ENCODE measurements around the gene BLCAP.
"Not testable (repeated sequence)": the region's sequence is repeated elsewhere in the genome, so short reads cannot be mapped to it uniquely, and the experiment has no call there.

BLCAP gene

DNA sequence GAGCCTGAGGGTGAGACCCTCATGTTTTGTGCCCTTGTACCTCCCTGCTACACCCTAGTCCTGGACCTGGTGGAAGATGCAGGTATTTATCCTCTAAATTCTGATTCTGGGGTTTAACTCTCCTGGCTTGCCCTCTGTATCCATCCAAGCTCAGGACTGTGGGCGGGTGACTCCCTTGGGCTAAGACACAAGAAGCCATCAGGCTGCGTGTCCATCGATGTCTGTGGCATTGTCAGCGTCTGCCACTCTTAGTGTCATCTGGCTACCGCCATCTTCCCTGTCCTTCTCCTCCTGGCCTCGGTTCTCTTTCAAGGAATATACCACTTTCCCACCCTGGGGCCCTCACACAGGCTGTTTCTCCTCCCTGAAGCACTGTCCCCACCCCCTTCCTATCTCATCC lies 28.9 kb upstream of the BLCAP start:
- DNase-seq, result no peak

DNA sequence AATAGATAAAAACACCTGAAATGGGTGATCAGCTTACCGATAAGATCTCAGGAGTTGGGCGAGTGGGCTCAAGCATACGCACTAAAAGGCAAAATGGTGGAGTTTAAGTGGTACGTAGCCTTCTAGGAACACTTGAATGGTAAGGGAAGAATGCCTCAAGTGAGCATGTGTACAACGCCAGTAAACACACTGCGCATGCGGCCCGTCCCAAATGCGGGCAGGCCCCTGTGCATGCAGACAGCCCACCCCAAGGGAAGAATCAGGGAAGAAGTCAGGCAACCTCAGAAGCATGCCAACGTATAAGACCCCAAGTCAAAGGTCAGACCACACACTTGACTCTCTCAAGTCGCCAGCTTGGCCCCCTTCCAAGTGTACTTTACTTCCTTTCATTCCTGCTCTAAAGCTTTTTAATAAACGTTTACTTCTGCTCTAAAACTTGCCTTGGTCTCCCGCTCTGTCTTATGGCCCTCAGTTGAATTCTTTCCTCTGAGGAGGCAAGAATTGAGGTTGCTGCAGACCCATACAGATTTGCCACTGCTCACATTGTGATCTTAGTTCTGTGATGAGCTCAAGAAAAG lies 27.1 kb upstream of the BLCAP start:
- DNase-seq, result not testable (repeated sequence)

DNA sequence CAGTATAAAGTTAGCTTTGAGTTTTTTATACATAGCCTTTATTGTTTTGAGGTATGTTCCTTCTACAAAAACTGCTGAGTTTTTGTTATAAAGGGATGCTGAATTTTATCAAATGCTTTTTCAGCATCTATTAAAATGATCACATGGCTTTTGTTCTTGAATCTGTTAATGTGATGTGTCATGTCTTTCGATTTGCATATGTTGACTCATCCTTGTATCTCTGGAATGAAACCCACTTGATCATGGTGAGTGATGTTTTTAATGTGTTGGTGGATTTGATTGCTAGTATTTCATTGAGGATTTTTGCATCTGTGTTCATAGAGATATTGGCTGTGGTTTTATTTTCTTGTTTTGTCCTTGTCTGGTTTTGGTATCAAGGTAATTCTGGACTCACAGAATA lies 24.7 kb upstream of the BLCAP start:
- DNase-seq, result no peak

DNA sequence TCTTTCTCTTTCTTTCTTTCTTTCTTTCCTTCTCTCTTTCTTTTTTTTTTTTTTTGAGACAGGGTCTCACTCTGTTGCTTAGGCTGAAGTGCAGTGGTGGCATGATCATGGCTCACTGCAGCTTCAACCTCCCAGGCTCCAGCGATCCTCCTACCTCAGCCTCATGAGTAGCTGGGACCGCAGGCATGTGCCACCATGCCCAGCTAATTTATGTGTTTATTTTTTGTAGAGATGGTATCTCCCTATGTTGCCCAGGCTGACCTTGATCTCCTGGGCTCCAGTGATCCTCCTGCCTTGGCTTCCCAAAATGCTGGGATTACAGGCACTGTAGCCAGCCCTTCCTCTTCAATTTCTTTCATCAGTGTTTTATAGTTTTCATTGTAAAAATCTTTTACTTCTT lies 24.0 kb upstream of the BLCAP start:
- not testable (repeated sequence) for DNase-seq

DNA sequence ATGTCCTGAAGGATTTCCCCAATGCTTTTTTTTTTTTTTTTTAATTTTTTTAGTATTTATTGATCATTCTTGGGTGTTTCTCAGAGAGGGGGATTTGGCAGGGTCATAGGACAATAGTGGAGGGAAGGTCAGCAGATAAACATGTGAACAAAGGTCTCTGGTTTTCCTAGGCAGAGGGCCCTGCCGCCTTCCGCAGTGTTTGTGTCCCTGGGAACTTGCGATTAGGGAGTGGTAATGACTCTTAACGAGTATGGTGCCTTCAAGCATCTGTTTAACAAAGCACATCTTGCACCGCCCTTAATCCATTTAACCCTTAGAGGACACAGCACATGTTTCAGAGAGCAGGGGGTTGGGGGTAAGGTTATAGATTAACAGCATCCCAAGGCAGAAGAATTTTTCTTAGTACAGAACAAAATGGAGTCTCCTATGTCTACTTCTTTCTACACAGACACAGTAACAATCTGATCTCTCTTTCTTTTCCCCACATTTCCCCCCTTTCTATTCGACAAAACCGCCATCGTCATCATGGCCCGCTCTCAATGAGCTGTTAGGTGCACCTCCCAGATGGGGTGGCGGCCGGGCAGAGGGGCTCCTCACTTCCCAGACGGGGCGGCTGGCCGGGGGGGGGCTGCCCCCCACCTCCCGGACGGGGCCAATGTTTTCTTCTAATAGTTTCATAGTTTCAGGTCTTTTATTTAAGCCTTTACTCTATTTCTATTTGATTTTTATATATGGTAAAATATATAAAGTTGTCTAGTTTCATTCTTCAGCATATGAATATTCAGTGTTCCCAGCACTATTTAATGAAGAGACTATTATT lies 22.6 kb upstream of the BLCAP start:
- not testable (repeated sequence) for DNase-seq

DNA sequence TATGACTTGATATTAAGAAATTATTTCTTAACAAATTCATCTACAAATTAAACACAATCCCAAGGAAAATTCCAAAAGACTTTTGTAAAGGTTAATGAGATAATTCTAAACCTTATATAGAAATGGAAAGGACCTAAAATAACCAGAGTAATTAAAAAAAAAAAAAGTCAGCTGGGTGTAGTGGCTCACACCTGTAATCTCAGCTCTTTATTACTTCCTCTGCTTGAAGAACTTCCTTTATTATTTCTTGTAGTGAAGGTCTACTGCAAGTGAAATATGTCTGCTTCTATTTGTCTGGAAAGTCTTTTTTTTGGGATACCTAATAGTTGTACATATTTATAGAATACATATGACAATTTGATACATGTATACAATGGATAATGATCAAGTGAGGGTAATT lies 20.2 kb upstream of the BLCAP start:
- DNase-seq, result no peak

DNA sequence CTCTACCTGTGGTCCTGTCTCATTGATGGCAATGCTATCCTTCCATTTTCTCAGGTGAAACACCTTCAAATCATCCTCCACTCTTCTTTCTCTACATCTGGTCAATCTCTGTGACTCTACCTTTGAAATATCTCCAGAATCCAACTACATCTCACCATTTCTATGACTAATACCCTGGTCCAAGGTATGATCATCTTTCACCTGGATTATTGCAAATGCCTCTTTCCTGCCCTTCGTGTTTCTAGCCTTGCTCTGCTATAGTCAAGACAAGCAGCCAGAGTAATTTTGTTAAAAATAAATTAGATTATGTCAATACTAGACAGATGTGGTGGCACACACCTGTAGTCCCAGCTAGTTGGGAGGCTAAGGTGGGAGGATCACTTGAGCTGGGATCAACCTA lies 17.8 kb upstream of the BLCAP start:
- DNase-seq, result no peak

DNA sequence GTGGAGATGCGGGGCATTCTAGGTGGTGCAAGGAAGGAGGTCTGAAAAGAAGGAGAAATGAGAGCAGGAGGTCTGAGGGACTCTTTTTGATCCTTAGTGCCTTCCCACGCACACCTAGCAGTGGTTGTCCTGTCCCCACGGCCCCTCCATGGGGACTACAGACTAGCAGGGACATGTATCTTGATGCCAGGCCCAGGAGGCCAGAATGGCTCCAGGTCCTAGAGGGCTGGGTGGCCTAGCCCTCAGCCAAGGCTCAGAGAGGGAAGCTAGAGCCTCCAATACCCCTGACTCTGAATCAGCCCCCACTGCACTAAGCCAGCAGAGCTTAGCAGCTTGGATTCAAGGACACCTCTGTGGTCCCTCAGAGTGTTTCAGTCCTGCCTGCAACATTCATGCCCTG lies 16.7 kb upstream of the BLCAP start:
- no peak for DNase-seq

DNA sequence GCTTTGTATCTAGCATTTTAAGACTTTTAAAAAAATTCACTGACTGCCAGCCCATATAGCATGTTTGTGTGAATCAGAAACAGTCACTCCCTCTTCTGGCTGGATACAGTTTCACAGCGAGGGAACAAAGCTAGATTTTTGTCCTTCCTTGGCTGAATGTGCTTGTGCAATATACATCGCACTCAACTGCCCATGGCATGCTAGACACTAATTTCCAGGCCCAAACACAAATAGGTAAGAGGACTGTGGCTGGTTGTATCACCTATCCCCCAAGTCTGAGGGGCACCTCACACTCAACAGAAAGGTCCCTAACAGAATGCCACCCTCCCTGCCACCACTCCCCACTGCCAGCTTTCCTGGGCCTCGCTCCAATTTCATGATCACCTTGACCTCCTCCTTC lies 16.2 kb upstream of the BLCAP start:
- DNase-seq, result no peak

DNA sequence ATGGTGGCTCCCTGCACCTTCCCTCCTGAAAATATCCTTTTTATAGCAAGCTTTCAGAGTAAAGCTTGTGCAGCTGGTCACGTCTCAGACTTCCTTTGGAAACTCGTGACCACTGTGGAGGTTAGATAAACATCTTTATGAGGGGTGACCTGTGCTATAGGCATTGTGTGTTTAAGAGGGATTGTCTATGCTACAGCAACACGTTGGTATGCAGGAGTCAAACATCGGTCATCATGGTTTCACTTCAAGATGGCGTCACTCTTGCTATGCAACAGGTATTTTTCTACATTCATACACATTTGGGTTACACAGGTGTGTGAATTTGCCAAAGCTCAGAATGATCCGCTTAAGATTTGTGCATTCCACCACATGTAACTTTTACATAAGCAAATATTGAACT lies 14.6 kb upstream of the BLCAP start:
- no peak for DNase-seq

DNA sequence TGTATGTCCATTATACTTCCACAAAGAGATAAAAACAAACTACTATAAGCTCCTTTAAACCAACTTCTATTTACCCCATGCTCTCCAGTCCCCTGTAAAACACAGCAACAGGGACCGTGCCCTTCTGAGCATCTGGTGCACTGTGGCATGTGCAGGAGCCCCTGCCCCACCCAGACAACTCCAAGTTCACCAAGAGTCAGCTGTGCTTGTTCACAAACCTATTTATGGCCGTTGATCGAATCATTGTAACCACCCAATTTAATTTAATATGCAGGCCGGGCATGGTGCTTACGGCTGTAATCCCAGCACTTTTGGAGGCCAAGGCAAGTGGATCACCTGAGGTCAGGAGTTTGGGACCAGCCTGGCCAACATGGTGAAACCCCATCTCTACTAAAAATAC lies 13.7 kb upstream of the BLCAP start:
- no peak for DNase-seq

DNA sequence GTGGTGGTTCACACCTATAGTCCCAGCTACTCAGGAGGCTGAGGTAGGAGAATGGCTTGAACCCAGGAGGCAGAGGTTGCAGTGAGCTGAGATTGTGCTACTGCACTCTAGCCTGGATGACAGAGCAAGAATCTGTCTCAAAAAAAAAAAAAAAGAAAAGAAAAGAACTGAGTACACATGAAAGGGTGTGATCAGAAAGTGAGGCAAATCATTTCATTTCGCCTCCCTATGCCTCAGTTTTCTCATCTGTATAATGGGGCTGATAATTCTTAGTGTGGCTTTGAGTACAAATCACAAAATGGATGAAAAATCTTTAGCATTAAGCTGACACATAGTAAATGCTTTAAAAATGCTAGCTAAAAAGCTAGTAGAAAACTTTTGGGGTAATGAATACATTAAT lies 13.2 kb upstream of the BLCAP start:
- not testable (repeated sequence) for DNase-seq

DNA sequence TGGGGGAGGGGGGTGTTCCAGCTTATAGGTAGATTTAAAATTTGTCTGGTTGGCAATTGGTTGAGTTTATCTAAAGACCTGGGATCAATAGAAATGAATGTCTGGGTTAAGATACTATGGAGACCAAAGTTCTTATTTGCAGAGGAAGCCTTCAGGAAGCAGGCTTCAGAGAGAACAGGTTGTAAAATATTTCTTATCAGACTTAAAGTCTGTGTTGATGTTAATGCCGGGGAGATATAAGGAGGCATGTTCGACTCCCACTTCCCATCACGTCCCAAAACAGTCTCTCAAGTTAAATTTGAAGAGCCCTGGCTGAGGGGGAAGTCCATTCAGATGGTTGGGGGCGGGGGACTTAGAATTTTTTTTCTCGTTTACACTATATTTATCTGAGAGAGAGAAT lies 12.3 kb upstream of the BLCAP start:
- no peak for DNase-seq

DNA sequence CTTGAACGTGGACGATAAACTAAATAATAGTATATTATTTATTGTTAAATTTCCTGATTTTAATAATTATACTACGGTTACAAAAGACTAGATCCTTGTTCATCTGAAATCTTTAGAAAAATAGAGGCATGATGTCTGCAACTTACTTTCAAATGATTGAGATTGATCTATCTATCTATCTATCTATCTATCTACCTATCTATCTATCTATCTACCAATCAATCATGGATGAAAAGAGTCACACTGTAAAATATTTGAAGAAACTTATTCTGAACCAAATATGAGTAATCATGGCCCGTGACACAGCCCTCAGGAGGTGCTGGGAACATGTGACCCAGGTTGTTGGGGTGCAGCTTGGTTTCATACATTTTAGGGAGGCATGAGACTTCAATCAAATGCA lies 11.7 kb upstream of the BLCAP start:
- DNase-seq, result no peak

DNA sequence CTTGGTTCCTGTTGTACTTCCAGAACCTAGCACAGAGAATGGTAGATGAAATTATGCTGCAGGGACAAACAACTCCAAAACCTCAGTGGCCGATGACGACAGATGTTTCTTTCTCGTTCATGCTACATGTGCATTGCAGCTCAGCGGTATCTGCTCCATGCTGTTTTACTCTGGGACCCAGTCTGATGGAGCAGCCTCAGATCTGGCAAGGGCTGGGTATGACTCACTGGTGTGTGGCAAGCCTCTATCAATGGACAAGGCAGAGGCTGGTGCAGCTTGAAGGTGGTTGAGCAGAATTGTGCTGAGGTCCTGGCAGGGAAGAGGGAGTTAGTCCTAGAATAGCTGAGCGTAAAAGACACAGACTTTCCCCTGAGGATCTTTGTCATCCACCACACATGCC lies 10.3 kb upstream of the BLCAP start:
- no peak for DNase-seq

DNA sequence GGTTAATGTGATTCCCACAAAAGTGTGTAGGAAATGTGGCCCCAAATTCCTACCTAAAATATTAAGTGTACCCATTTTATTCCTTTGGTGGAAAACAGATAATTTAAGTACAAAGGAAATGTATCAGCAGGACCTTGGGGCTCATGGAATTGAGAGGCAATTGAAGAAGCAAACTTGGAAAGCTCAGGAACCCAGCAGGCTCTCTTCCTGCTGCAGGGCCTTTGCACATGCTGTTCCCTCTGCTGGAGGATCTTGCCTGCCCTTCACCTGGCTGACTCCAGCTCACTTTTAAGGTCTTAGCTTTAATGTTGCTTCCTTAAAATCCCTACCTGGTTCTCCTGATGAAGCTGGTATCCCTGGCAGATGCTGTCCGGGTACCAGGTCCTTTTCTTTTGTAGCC lies 9.8 kb upstream of the BLCAP start:
- DNase-seq, result no peak

DNA sequence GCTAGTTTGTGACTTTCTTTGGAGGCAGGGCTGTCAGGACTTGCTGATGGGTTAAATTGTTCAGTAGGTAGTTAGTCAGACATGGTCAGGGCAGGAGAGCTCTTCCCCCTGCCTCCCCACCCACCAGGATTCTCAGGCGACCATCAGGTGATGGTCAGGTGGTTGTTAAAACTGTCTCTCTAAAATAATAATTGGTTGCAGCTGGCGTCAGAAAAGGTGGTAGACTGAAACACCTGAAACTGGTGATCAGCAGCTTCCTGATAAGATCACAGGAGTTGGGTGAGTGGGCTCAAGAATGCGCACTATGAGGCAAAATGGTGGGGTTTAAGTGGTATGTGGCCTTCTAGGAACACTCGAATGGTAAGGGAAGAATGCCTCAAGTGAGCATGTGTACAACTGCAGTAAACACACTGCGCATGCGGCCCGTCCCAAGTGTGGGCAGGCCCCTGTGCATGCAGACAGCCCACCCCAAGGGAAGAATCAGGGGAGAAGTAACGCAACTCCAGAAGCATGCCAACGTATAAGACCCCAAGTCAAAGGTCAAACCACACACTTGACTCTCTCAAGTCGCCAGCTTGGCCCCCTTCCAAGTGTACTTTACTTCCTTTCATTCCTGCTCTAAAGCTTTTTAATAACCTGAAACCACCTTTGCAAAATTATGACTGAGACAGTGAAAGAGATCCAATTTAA lies 7.9 kb upstream of the BLCAP start:
- DNase-seq, result no peak

DNA sequence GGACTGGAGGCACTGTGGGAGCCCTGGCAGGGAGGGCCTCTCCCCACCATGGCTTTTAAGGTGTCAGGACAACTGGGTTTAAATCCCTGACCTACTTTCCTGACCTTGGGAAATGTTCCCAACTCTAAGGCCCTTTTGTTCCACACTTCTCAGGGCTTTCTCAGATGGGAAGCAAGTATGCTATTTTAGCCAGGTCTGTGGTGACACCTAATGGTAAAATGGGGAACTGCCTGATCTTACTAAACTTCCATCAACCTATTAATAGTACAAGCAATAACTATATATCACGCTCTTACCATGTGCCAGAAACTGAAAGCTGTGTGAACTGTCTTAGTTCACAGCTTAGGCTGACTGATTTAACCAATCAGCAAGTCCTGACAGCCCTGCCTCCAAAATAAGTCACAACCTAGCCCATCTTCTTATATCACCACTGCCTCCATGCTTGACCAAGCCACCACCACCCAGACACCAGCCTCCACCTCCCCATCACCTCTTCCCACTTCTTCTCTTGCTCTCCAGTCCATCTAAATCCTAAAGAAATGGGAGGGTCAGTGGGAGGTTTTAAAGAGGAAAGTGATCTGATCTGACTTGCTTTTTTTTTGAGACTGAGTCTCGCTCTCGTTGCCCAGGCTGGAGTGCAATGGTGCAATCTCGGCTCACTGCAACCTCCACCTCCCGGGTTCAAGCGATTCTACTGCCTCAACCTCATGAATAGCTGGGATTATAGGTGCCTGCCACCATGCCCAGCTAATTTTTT lies 6.9 kb upstream of the BLCAP start:
- peak; percentile 45 to 54 for DNase-seq

DNA sequence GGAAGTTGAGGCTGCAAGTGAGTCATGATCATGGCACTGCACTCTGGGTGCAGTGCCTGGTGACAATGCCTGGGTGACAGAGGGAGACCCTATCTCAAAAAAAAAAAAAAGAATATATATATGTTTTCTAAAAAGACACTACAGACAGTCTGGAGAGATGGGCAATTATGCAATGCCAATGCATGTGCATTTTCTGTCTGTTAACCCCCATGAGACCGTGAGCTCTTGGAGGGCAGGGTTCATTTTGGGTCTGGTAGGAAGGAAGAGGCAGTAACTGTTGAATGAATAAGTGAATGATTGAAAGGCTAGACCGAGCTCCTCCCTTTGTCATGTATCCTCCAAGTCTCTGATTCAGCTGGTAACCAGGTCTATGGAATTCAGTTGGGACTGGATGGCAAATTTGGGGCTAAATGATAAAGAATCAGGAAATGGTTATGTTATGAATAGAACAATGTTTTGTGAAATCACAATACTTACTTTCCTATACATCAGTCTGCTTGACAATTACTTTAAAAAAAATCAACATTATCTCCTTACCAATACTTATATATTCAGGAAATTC lies 5.6 kb upstream of the BLCAP start:
- no peak for DNase-seq

DNA sequence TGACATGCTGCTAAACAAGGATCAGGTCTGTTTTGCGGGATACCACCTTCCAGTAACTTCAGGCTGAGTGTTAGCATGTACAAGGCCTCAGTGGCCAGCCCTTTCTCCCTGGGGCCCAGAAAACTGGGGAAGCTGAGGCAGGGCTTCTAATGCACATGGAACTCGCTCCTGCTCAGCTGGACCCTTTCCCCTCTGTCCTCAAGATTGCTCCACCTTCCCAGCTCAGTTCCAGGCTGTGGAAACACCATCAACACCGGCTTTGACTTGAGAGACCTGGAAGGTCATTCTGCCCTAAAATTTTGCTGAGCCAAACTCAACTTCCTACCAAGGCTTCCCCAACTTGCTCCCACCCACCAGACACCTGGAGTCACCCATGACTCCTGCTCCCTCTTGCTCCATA lies 4.2 kb upstream of the BLCAP start:
- DNase-seq, result no peak

DNA sequence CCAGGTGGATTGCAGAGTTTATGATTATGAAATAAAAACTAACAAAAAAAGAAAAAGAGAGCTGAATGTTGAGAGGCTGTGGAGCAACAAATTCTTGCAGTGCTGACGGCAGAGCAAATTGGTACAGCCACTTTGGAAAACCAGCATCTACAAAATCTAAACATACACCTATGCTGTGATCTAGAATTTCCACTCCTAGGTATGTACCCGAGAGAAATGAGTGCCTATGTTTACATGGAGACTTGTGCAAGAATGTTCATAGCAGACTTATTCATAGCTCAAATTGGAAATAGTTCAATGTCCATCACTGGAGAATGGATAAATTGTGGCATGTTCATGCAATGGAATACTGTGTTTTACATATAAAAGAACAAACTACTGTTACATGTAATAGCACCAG lies 3.0 kb upstream of the BLCAP start:
- no peak for DNase-seq

DNA sequence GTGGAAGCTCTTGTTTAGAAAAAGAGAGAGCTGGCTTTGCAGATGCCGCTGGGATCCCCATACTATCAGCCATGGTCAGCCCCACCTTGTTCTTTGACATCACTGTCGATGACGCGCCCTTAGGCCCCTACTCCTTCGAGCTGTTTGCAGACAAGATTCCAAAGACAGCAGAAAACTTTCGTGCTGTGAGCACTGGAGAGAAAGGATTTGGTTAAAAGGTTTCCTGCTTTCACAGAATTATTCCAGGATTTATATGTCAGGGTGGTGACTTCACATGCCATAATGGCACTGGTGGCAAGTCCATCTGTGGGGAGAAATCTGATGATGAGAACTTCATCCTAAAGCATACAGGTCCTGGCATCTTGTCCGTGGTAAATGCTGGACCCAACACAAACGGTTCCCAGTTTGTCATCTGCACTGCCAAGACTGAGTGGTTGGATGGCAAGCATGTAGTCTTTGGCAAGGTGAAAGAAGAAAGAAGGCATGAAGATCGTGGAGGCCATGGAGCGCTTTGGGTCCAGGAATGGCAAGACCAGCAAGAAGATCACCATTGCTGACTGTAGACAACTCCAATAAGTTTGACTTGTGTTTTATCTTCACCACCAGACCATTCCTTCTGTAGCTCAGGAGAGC lies 2.4 kb upstream of the BLCAP start:
- no peak for DNase-seq

Measured in stimulated activated CD4-positive, alpha-beta T cell treated with anti-CD3 and anti-CD28 coated beads, Interleukin-2, amount 100 ng/mL, for 48 hours (primary cell).